Psoas muscle (tissue), 8 donors: ENCODE measurements around the gene PRAMEF17. TPM values are rescaled to one million over a fixed set of nuclear protein-coding genes. Genes with fewer than 3 reads are reported as not detected.
"Not testable (repeated sequence)": the region's sequence is repeated elsewhere in the genome, so short reads cannot be mapped to it uniquely, and the experiment has no call there.

Source experiments
- ATAC-seq, 4 donors: fragments of 200-7000 bp; cut with Tn5 transposase; one replicate each; pipeline ENCODE4 v1.9.1; 2020; ENCODE audit warnings: moderate library complexity in 3 of 4, mild to moderate bottlenecking in 2 of 4
- DNase-seq, 2 donors: peaks; one replicate each; pipeline ENCODE4 v3.0.0-alpha.2; 2020
- H3K27ac ChIP-seq: fragments of 200-600 bp; one replicate; pipeline ENCODE4 v1.8.0; 2022
- H3K27me3 ChIP-seq, 3 donors: fragments of 200-600 bp in 1 of 3; one replicate each; pipeline versions ENCODE4 v1.6.1 to v1.8.0; 2013 to 2022; ENCODE audit warnings: low read length in 2 of 3, mild to moderate bottlenecking in 2 of 3, moderate library complexity in 1 of 3; ENCODE audit not compliant: insufficient read depth in 3 of 3
- H3K36me3 ChIP-seq, 2 donors: fragments of 200-600 bp in 1 of 2; one replicate each; pipeline versions ENCODE4 v1.6.1 to v1.8.0; 2013 to 2022; ENCODE audit warnings: low read depth in 1 of 2, mild to moderate bottlenecking in 1 of 2, moderate library complexity in 1 of 2; ENCODE audit not compliant: insufficient read depth in 1 of 2
- H3K4me1 ChIP-seq: fragments of 200-600 bp; one replicate; pipeline ENCODE4 v1.8.0; 2022
- H3K4me3 ChIP-seq: fragments of 200-600 bp; one replicate; pipeline ENCODE4 v1.8.0; 2022; ENCODE audit warnings: mild to moderate bottlenecking
- H3K9me3 ChIP-seq: fragments of 200-600 bp; one replicate; pipeline ENCODE4 v1.8.0; 2022
- WGBS, 3 donors: extraction: QIAGEN DNeasy Blood & Tissue Kit; methylation state at CpG; one replicate each; pipeline versions ENCODE4 v1.1.6 to v1.1.7; 2013; 5-methylcytosine and 5-hydroxymethylcytosine counted together
- intact Hi-C, 2 donors: fragments of 100-400 bp; cut with DNase I; formaldehyde crosslinking; loops; one replicate each; pipeline versions ENCODE4 v1.11.0 to v1.14.2; 2022
- polyA plus RNA-seq, 3 donors: library from polyadenylated mRNA; stranded (reverse); fragments of 200-250 nt; gene quantifications; one replicate each; pipeline ENCODE4 v1.2.3, GENCODE V29; 2013
- total RNA-seq, 4 donors: library from RNA; stranded (reverse); fragmentation: NEBNext Ultra II Directional in 2 of 4; extraction: Animal tissue kit (Norgen Biotek cat#: 25700) in 2 of 4; gene quantifications; one replicate each; pipeline versions ENCODE4 v1.2.1 to v1.2.4, GENCODE V29; 2021 to 2023
- TF ChIP-seq, protein P1 (sequence below): fragments of 200-600 bp; IDR thresholded peaks from one replicate; pipeline ENCODE4 v1.8.0; 2022; ENCODE audit warnings: antibody characterized with exemption
- donor health status: healthy with polysubstance abuse.
- donor health status: DM: no; HTN: no; CAD: no; lungs with moderate emphysema.
- donor health status: Bipolar disorder and iron deficiency.
- donor health status: healthy.
- donor health status: DM: yes; HTN: yes; CAD: no.
- donor health status: DM: no; HTN: no; CAD: no.
- donor health status: DM: no; HTN: no; CAD: no.
- donor health status: DM: yes; HTN: yes; CAD: no.

Gene PRAMEF17
- total and polyA plus RNA-seq, 7 donors, result not detected

DNA sequence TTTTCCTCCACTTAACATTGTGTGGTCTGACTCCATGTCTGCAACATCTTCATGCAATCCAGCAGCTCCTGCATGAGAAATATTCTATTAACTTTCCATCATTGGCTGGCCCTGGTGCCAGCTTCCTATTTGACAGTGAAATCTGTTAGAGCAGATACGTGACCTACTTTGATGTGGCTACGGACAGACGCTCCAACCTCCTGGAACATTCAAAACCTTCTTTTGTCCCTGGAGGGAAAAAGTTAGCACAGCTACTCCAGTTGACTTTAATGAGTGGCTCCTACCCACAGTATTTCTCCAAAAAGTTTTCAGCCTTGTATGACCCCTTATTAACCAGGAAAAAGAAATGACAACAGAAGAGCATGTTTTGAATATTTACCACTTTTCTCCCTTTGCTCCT, 42.8 kb downstream of the PRAMEF17 start:
- TF ChIP-seq, protein P1, sequence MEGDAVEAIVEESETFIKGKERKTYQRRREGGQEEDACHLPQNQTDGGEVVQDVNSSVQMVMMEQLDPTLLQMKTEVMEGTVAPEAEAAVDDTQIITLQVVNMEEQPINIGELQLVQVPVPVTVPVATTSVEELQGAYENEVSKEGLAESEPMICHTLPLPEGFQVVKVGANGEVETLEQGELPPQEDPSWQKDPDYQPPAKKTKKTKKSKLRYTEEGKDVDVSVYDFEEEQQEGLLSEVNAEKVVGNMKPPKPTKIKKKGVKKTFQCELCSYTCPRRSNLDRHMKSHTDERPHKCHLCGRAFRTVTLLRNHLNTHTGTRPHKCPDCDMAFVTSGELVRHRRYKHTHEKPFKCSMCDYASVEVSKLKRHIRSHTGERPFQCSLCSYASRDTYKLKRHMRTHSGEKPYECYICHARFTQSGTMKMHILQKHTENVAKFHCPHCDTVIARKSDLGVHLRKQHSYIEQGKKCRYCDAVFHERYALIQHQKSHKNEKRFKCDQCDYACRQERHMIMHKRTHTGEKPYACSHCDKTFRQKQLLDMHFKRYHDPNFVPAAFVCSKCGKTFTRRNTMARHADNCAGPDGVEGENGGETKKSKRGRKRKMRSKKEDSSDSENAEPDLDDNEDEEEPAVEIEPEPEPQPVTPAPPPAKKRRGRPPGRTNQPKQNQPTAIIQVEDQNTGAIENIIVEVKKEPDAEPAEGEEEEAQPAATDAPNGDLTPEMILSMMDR, result no peak
- no peaks in the 10 kb centered on the region for H3K27me3 ChIP-seq
- 20 to 68% (median 26%) methylated on average over 3 of the region's 3 CpGs for WGBS, 3 donors
- intact Hi-C loops, result no loop called here
- no peak for DNase-seq
- H3K4me1 ChIP-seq, result peaks cover 5% of the 10 kb centered on the region
- H3K4me3 ChIP-seq, result no peak overlapping the region
- H3K36me3 ChIP-seq, result no peaks in the 10 kb centered on the region
- ATAC-seq, result peak in 2 of 4 donors; percentile 27 to 54
- no peaks in the 10 kb centered on the region for H3K9me3 ChIP-seq
- no peak overlapping the region for H3K27ac ChIP-seq

DNA sequence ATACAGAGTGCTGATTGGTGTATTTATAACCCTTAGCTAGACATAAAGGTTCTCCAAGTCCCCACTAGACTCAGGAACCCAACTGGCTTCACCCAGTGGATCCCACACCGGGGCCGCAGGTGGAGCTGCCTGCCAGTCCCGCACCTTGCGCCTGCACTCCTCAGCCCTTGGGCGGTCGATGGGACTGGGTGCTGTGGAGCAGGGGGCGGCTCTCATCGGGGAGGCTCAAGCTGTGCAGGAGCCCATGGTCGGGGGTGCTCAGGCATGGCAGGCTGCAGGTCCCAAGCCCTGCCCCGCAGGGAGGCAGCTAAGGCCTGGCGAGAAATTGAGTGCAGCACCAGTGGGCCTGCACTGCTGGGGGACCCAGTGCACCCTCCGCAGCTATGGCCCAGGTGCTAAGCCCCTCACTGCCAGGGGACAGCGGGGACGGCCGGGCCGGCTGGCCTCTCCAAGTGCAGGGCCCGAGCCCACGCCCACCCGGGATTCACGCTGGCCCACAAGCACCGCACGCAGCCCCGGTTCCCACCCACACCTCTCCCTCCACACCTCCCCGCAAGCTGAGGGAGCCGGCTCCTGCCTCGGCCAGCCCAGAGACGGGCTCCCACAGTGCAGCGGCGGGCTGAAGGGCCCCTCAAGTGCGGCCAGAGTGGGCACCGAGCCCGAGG, 44.4 kb downstream of the PRAMEF17 start:
- 92 to 96% (median 93%) methylated on average over 23 to 32 of the region's 32 CpGs for WGBS, 3 donors
- intact Hi-C loops, ATAC-seq, DNase-seq, H3K27ac ChIP-seq, H3K9me3 ChIP-seq, H3K4me3 ChIP-seq, H3K4me1 ChIP-seq, H3K27me3 ChIP-seq, H3K36me3 ChIP-seq: not testable (repeated sequence)

DNA sequence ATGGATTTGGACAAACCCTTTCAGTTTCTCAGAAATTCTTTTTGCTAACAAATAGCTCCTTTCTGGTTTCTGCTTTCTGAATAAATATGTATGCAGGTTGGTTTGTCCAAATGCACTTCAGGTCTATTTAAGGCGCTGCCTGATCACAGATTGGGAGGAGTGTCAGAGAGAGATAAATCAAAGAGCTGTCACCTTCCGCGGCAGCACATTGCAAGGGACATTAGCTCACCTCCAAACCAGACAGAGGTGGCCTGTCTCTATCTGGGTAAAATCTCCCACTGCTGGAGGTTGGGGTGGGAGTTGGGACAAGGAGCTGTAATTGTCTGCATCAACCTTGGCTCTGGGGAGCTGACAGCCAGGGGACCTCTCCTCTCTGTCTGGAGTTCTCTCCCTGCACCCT, 46.0 kb downstream of the PRAMEF17 start:
- peak in 3 of 4 donors; percentile 76 to 83 (median 81) for ATAC-seq
- no peaks in the 10 kb centered on the region for H3K36me3 ChIP-seq
- no peaks in the 10 kb centered on the region for H3K27me3 ChIP-seq
- H3K4me3 ChIP-seq, result no peak overlapping the region
- 32 to 51% (median 44%) methylated on average over 3 of the region's 3 CpGs for WGBS, 3 donors
- TF ChIP-seq, protein P1, result no peak
- no peak for DNase-seq
- no peaks in the 10 kb centered on the region for H3K9me3 ChIP-seq
- intact Hi-C loops, result no loop called here
- H3K27ac ChIP-seq, result no peak overlapping the region
- peaks cover 5% of the 10 kb centered on the region for H3K4me1 ChIP-seq

DNA sequence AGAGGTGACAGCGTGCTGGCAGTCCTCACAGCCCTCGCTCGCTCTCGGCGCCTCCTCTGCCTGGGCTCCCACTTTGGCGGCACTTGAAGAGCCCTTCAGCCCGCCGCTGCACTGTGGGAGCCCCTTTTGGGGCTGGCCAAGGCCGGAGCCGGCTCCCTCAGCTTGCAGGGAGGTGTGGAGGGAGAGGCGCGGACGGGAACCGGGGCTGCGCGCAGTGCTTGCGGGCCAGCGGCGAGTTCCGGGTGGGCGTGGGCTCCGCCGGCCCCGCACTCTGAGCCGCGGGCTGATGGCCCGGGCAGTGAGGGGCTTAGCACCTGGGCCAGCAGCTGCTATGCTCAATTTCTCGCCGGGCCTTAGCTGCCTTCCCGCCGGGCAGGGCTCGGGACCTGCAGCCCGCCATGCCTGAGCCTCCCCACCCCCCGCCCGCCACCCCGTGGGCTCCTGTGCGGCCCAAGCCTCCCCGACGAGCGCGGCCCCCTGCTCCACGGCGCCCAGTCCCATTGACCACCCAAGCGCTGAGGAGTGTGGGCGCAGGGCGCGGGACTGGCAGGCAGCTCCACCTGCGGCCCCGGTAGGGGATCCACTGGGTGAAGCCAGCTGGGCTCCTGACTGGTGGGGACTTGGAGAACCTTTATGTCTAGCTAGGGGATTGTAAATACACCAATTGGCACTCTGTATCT, 49.8 kb downstream of the PRAMEF17 start:
- H3K4me1 ChIP-seq, H3K9me3 ChIP-seq, DNase-seq, H3K27me3 ChIP-seq, H3K27ac ChIP-seq, H3K4me3 ChIP-seq, H3K36me3 ChIP-seq, intact Hi-C loops, ATAC-seq: not testable (repeated sequence)
- 90 to 94% (median 91%) methylated on average over 42 to 49 of the region's 49 CpGs for WGBS, 3 donors

Other genes with a start within 250 kb of the PRAMEF17 start
- not detected for gene PRAMEF26, start 233.6 kb upstream of the PRAMEF17 start, total RNA-seq
- not detected for gene PRAMEF26, start 233.6 kb upstream of the PRAMEF17 start, polyA plus RNA-seq
- gene HNRNPCL4, start 224.0 kb upstream of the PRAMEF17 start, total RNA-seq, result not detected
- gene HNRNPCL4, start 224.0 kb upstream of the PRAMEF17 start, polyA plus RNA-seq, result not detected
- not detected for gene PRAMEF9, start 217.8 kb upstream of the PRAMEF17 start, total RNA-seq
- gene PRAMEF9, start 217.8 kb upstream of the PRAMEF17 start, polyA plus RNA-seq, result not detected
- gene PRAMEF13, start 188.2 kb upstream of the PRAMEF17 start, total RNA-seq, result not detected
- gene PRAMEF13, start 188.2 kb upstream of the PRAMEF17 start, polyA plus RNA-seq, result not detected
- gene PRAMEF18, start 163.5 kb upstream of the PRAMEF17 start, total RNA-seq, result not detected
- not detected for gene PRAMEF18, start 163.5 kb upstream of the PRAMEF17 start, polyA plus RNA-seq
- gene PRAMEF5, start 135.4 kb upstream of the PRAMEF17 start, total RNA-seq, result not detected
- not detected for gene PRAMEF5, start 135.4 kb upstream of the PRAMEF17 start, polyA plus RNA-seq
- not detected for gene PRAMEF8, start 104.5 kb upstream of the PRAMEF17 start, total RNA-seq
- gene PRAMEF8, start 104.5 kb upstream of the PRAMEF17 start, polyA plus RNA-seq, result not detected
- gene PRAMEF33, start 86.1 kb upstream of the PRAMEF17 start, total RNA-seq, result not detected
- not detected for gene PRAMEF33, start 86.1 kb upstream of the PRAMEF17 start, polyA plus RNA-seq
- not detected for gene PRAMEF15, start 74.1 kb upstream of the PRAMEF17 start, total RNA-seq
- not detected for gene PRAMEF15, start 74.1 kb upstream of the PRAMEF17 start, polyA plus RNA-seq
- gene PRAMEF14, start 42.5 kb upstream of the PRAMEF17 start, total RNA-seq, result not detected
- gene PRAMEF14, start 42.5 kb upstream of the PRAMEF17 start, polyA plus RNA-seq, result not detected
- gene PRAMEF19, start 17.7 kb upstream of the PRAMEF17 start, total RNA-seq, result not detected
- not detected for gene PRAMEF19, start 17.7 kb upstream of the PRAMEF17 start, polyA plus RNA-seq
- gene PRAMEF20, start 20.8 kb downstream of the PRAMEF17 start, total RNA-seq, result not detected
- not detected for gene PRAMEF20, start 20.8 kb downstream of the PRAMEF17 start, polyA plus RNA-seq
- gene LRRC38, start 124.4 kb downstream of the PRAMEF17 start, total RNA-seq, result 10 to 100 TPM in 1 of 4 donors, 1 to 10 TPM in 3; 7.0 to 26.8 (median 9.5) TPM
- gene LRRC38, start 124.4 kb downstream of the PRAMEF17 start, polyA plus RNA-seq, result 1 to 10 TPM; 2.9 to 6.5 (median 5.1) TPM
- gene PDPN, start 194.2 kb downstream of the PRAMEF17 start, total RNA-seq, result 10 to 100 TPM; 22.4 to 33.8 (median 28.7) TPM
- 10 to 100 TPM; 17.2 to 38.4 (median 18.6) TPM for gene PDPN, start 194.2 kb downstream of the PRAMEF17 start, polyA plus RNA-seq